Right ventricle myocardium superior (tissue), 1 donor: ENCODE measurements around the gene SRGAP2C. TPM values are rescaled to one million over a fixed set of nuclear protein-coding genes. Genes with fewer than 3 reads are reported as not detected.
A peak's percentile ranks its signal among the peaks of the same experiment; 100 is the strongest.
"Not testable (repeated sequence)": the region's sequence is repeated elsewhere in the genome, so short reads cannot be mapped to it uniquely, and the experiment has no call there.

Source experiments
- ATAC-seq: fragments of 200-7000 bp; cut with Tn5 transposase; one replicate; pipeline ENCODE4 v1.9.1; 2020; ENCODE audit warnings: mild to moderate bottlenecking; ENCODE audit not compliant: poor library complexity
- DNase-seq: peaks from one replicate; pipeline ENCODE4 v3.0.0-alpha.2; 2020
- intact Hi-C: fragments of 100-400 bp; cut with DNase I; formaldehyde crosslinking; loops from one replicate; pipeline ENCODE4 v1.11.2; 2022
- total RNA-seq: library from RNA; stranded (reverse); fragmentation: NEBNext Ultra II Directional; extraction: Animal tissue kit (Norgen Biotek cat#: 25700); gene quantifications from one replicate; pipeline ENCODE4 v1.2.1, GENCODE V29; 2021
- donor health status: DM: no; HTN: yes; CAD: no; lungs with severe emphysema.

The SRGAP2C gene
- total RNA-seq, 1 donor from 2014 or later = 10.8 TPM

DNA sequence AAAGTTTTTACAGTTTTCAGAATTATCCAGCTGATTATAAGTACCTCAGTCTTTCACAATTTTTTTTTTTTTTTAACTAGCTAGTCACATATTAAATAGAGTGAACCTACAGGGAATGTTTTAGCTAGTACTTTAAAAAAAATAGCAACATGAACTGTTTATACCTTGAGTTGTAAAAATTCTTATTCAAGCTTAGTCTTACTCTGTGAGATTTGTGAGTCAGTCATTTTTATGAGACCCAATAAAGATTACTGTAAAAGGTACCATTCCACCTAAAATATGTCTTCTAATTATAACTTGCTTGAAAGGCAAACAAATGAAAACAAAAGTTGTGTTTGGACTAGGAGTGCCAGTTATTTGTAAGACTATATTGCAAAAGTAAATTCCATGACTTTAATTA, 6.6 kb upstream of the SRGAP2C start:
- intact Hi-C loops, ATAC-seq, DNase-seq: not testable (repeated sequence)

GRCh38 chr1:121183867-121184266, 908 bp upstream of the SRGAP2C start:
- intact Hi-C loops, ATAC-seq: not testable (repeated sequence)
- DNase-seq = peak; percentile 30

DNA sequence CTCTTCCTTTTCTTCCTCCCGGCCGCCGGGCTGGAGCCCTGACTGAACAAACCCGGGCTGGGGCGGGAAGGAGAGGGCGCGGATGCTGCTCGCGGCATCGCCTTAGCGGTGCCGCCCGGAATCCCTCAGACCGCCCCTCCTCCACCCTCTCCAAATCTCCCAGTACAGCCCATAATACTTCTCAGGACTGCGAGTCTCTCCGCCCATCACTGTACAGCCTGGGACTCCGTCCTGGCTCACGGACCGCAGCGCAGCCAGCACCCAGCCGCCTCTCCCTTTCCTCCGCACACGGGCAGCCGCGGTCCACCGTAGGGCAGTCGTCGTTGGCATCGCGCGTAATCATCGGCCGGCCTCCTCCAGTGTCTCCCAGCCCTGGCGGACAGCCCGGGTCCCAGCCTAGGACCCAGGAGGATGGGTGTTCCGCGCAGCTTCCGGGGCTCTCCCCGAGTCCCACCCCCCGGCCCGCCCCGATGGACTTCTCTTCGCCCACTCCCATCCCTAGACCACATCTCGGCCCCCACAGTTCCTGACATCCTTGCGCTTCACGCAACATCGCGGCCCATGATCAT, 449 bp downstream of the SRGAP2C start:
- peak; percentile 32 for ATAC-seq
- intact Hi-C loops = not testable (repeated sequence)
- peak; percentile 49 for DNase-seq

- intact Hi-C loops, ATAC-seq: not testable (repeated sequence)
- peak; percentile 41 for DNase-seq
Observed at GRCh38 chr1:121186191-121186590, 1.4 kb downstream of the SRGAP2C start.

GRCh38 chr1:121187914-121188313, 3.1 kb downstream of the SRGAP2C start:
- intact Hi-C loops, DNase-seq, ATAC-seq: not testable (repeated sequence)

DNA sequence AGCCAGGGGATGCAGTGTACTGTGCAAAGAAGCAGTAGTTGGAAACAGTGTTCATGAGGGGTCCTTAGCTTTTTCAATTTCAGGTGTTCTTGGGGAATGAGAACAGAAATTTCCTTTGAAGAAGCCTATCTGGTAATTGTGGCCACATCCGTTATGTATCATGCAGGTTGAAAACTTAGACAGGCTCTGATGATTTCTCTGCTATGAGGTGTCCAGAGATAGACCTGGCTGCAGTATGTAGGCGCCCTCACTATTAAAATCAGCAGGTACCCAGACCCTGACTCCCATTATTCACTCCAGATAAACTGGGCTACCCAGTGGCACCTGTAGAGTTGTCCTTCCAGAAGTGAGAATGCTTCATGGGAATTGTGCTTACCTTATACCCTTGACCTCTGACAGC, 7.7 kb downstream of the SRGAP2C start:
- intact Hi-C loops, ATAC-seq, DNase-seq: not testable (repeated sequence)

GRCh38 chr1:121197095-121197882, 12.5 kb downstream of the SRGAP2C start:
- ATAC-seq, DNase-seq, intact Hi-C loops: not testable (repeated sequence)

- DNase-seq, intact Hi-C loops, ATAC-seq: not testable (repeated sequence)
Observed at GRCh38 chr1:121199763-121200162, 15.0 kb downstream of the SRGAP2C start.

DNA sequence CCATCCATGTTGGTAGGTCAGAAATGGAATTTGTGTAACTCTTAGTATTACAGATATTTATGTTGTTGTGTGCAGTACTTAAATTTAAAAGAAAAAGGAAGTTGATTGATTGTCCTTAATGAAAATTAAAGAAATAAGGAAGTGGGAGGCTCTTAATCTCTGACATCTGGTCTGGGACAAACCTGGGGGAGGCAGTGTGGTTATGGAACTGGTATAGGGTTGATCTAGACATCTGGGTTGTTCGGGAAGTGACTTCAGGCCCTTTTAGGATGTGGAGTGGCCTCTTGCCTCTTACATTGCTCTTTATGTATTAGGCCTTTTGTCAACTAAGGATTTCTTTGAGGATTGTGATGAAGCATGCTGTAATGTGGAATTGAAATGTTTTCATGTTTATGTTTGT, 15.5 kb downstream of the SRGAP2C start:
- ATAC-seq = peak; percentile 46
- intact Hi-C loops, DNase-seq: not testable (repeated sequence)

- intact Hi-C loops, DNase-seq: not testable (repeated sequence)
- ATAC-seq = peak; percentile 14
Observed at GRCh38 chr1:121200985-121201981, 16.5 kb downstream of the SRGAP2C start.

DNA sequence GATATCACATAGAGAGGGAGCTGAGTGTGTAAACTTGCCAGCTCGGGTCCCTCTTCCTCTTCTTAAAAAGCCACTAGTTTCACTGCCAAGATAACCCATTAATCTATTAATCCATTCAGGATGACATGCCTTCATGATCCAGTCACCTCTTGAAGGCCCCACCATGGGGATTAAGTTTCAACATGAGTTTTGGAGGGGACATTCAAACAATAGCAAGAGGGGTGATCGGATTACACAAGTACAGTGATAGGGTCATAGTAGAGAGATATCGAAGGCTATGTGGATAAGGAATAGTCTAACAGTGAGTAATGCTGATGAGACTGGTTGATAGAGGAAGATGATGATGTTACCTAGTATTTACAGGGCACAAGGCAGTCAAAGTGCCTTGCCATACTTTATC, 18.2 kb downstream of the SRGAP2C start:
- intact Hi-C loops = not testable (repeated sequence)

DNA sequence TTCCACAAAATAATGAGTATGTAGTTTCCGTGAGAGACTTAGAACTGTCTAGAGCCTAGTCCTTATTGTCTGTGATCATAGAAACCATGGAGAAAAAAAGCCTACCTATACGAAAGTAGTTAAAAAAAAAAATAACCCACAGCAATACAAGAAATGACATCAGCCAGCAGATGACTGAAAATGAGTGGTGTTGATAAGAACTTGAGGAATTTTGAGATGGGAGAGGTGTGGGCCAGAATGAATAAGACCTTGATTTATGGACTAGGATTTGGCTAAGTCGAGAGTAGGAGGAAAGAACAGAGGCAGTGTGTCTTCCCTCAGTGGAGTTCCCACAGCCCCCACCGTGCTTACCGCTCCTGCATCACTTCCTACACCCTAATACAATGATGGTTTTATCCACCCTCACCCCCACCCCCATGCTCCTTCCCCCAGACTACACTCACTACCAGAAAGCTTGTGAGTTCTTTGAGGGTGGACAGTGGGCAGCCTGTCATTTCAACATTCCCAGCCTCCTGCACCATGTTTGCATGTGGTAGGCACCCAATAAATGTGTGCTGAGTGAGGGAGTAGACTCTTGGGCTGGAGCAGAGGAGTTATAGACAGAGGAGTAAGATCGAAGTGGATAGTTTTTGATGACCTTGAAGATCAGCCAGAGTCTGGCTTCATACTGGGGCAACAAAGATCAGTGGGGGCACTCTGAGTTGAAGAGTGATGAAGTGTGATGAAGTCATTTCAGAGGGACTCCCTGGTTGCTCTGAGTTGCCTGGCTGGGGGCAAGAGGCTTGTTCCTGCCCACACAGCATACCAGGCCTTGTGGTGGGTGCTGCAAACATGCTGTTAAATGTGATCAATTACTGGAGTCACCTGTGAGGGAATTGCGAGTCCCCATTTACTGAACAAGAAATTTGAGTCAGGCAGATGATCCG, 21.3 kb downstream of the SRGAP2C start:
- ATAC-seq, intact Hi-C loops, DNase-seq: not testable (repeated sequence)

More for the DNA sequence above, 18.2 kb downstream of the SRGAP2C start:
- not testable (repeated sequence) for DNase-seq, ATAC-seq

- intact Hi-C loops, ATAC-seq, DNase-seq: not testable (repeated sequence)
Observed at GRCh38 chr1:121207328-121207727, 22.6 kb downstream of the SRGAP2C start.

- intact Hi-C loops, ATAC-seq, DNase-seq: not testable (repeated sequence)
Observed at GRCh38 chr1:121208375-121208774, 23.6 kb downstream of the SRGAP2C start.

DNA sequence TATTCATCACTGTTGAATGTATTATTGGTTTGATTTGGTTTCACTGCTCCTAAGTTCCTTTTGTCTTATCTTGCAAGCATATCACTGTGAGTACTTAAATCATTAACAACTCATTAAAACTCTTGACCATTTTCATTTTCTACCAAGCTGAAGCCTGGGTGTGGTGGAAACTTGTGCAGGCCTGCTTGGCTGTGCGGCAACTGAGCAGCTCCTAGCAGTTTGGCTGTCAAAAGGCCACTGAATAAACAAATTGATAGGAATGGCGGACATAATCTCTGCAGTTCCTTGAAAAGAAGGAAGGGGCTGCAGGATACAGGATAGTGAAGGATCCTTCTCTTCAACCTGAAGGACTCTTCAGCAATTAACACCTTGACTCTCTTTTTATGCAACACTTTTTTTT, 26.0 kb downstream of the SRGAP2C start:
- ATAC-seq, DNase-seq, intact Hi-C loops: not testable (repeated sequence)

DNA sequence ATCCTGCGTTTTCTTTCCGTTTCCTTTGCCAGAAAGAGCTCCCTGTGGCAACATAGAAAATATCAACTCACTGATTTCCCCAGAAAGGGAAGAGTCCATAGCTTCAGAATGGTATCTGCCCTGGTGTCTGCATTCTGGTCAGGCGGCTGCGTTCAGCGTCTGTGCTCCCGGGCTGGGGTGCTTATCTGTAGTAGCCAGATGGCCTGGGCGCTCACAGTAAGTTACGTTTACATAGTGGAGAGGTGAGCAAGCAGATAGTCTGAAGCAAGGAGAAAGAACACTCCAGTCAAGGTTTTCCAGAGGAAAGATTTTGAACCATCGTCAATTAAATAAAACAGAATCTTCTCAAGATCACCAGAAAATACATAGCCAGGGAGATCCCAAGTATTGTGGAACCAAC, 28.7 kb downstream of the SRGAP2C start:
- DNase-seq, intact Hi-C loops: not testable (repeated sequence)

GRCh38 chr1:121214544-121215156, 29.9 kb downstream of the SRGAP2C start:
- ATAC-seq = peak; percentile 82
- intact Hi-C loops = not testable (repeated sequence)

More for the DNA sequence above, 28.7 kb downstream of the SRGAP2C start:
- not testable (repeated sequence) for ATAC-seq

More at GRCh38 chr1:121214544-121215156, 29.9 kb downstream of the SRGAP2C start:
- DNase-seq = not testable (repeated sequence)
